Measurements from ENCODE around the gene SLX4IP. TPM values are rescaled to one million over a fixed set of nuclear protein-coding genes. Genes with fewer than 3 reads are reported as not detected.

SLX4IP gene
- polyA plus RNA-seq, 3 donors = 6.8 to 7.4 (median 7.1) TPM

DNA sequence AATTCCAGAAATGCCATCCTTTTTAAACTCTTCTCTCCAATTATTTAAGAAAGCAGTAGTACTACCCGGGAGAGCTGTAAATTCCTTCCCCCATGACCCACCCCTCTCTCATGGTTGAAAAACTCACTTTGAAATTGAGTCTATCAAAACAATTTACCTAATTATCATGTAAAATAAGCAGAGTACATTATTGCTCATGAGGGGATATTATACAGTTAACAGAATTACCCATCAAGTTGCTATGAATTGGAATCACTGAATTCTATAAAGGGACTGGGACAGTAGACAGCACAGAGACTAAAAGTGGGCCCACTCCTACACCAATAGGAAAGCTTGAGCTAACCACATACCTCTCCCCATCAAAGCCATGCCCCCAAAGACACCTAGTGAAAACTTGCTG, 222.3 kb downstream of the SLX4IP start:
- DNase-seq (ENCODE audit: low read depth in 3 of 3, low spot score in 2 of 3) = no peak

DNA sequence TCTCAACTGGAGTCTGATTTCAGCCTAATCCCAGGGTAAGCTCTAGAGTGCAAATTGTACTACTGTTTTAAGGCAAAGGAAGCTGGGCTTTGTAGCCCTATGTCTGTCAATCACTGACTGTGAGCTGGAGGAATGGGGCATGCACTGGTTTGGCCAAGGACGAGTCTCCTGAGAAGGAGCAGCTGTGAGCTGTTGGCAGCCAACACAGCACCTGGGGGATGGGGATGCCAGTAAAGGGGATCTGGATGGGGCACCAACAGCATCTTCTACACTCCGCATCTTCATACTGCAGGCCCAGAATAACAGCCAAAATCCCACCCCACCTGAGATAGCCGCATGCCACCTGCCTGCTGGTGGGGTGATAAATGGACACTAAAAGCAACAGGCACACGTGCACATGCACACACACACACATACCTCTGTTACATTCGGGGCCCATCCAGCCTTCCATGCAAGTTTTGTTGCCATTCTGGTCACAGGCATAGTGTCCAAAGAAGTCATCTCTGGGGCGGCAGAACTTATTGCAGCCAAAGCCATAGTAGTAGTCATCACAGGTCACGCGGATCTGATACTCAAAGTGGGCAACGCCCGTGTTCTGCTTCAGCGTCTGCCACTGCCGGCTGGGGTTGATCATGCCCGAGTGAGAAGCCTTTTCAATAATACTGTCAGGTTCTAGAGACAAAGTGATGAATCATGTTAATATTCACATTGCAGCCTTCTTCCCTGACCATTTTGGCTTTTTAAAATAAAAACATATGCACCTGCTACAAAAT, 223.1 kb downstream of the SLX4IP start:
- DNase-seq (ENCODE audit: low read depth in 3 of 3, low spot score in 2 of 3) = no peak

DNA sequence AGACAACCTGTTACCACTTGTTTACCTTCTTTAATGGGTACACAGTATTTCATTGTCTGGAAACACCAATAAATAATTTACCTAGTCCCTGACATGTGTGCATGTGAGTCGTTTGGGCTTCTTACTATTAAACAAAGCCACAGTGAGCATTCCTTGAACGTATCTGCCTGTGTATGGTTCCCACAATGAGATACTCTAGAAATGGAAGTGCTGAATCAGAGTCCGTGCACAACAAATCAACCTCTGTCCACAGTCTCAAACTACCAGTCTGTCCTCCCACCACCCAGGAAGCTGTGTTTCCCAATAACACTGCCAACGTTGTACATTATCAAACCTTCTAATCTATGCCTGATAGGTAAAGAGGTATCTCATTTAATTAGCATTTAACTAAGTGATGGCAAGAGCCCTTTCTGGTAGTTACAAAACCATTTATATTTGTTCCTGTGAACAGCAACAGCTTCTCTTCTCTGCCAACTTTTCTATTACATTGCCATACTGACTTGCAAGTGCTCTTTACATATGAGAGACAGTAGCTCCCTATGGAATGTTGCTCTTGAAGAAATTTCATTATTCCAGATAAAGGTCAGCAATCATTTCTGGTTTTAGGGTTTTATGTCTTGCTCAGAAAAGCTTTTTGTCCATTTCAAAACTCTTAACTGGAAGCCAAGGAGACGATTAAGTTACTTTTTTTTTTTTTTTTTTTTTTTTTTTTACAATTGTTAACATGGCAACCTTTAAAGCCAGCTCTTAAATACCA, 223.9 kb downstream of the SLX4IP start:
- DNase-seq (ENCODE audit: low read depth in 3 of 3, low spot score in 2 of 3) = no peak

DNA sequence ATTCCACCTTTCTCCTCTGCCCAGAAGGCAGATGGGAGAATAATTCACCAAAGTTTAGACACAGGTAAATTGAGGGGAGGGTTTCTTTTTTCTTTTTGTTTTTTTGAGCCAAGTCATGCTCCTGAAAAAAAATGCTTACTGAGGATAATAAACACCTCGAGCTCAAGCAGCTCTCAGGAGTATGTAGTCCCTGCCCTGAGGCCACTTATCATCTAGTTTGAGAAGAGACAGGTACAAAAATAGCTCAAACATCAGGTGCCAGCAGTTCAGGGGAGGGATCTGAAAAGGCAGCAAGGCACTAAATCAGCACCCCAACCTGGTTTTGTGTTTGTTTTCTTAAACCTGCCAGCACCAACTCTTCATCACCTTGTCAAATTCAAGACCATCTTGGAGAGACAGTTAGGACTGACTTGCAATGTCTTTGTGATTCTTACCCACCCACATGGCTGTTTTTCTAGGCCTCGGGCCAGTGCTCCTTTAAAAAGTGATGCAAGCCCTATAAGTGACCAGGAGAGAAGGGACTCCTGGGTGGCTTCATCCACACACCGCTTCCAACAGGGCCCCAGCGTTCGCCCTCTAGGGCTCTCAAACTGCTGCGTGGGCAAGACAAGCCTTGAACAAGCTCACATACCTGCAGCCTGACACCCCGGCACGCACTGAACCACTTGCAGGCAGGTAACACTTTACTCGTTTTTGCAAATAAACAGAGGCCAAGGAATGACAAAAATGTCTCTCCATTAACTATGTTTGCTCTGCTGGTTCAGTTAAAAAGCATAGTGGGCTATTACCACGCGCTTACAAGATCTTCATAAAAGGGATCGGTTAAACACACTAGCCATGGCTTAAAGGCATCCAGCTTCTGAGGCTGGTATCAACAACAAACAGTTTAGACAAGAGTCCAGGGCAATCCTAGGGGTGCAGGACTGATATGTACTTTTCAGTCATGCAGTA, 224.8 kb downstream of the SLX4IP start:
- DNase-seq (ENCODE audit: low read depth in 3 of 3, low spot score in 2 of 3) = no peak

DNA sequence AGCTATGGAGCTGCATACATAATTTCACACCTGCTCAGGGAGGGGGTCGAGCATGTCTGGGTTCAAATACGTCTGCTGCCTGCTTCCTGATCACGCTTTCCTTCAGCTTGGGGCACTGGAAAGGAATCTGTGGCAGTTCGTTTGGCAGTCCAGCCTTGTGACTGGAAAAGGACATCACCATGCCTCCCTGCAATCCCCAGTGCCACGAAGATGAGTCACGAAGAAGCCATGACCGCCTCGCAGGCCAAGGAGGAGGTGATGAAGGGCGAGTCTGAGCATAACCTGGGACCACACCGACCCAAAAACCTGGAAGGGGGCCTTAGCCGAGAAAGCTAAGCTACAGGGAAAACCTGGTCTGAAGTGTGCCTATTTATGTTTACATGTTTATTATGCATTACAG, 225.6 kb downstream of the SLX4IP start:
- no peak for DNase-seq (ENCODE audit: low read depth in 3 of 3, low spot score in 2 of 3)

DNA sequence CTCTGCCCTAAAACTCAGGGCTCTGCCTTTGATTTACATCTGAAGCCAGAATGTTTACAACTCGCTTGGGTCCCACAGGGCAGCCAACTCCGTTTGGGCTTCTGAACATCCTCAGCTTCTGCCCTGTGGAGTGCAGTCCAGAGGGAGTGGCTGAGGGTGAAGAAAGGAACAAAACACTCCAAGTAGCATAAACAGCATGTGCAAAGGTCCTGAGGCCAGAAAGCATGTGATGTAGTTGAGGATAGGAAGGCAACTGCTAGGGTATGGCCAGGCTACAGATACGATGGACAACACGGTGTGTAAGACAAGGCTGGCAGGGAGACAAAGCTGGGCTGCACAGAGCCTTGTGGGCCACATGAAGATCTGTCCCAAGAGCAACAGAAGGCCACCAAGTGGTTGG, 226.2 kb downstream of the SLX4IP start:
- no peak for DNase-seq (ENCODE audit: low read depth in 3 of 3, low spot score in 2 of 3)

DNA sequence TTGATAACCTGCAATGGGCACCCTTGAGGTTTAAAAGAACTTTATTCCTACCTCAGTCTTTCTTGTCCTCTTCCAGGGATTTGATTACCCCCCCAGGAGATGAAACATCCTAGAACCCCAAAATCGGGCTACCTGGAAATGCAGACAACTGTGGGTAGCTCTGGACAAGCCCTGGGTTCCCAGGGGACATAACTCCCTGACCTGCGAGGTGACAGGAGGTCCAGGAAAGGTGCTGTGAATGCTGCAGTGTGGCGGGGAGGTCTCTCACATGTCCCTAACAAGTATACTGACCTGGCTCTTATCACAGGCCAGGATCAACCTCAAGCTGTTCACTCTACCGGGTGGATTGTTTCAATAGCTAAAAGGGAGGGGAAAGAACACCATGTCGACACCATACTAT, 227.0 kb downstream of the SLX4IP start:
- no peak for DNase-seq (ENCODE audit: low read depth in 3 of 3, low spot score in 2 of 3)

DNA sequence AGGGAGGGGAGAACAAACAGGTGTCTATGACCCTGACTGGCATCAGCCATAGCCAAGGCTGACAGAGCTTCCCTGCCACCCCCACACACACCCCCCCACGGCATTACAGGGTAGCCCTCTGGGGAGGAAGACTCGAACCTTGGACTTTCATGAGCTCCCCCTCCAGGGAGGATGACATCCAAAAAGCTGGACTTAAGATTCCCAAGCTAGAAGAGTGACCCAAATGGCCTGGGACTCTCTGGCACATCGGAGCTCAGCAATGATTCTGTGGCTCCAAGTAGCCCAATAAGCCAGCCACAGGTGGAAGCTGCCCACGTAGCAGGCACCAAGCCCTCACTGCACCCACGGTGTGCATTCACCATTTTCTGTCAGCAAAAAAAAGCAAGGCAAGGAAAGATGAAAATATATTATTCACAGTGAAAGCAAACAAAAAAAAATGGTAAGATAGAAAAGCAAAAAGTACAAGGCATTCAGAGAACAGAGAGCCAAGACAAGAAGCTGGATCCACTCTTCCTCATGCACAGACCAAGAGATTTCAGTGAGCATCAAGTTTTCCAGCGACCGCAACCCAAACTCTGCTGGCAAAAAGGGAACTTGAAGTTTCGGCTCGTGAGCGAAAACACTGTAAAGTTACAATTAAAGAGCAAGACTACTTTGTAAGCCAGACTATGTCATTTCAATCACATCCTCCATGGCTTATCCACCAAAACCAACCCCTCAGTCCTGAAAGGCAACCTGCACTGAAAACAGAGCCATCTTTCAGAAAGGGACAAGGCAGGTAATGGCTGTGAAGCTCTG, 227.8 kb downstream of the SLX4IP start:
- DNase-seq (ENCODE audit: low read depth in 3 of 3, low spot score in 2 of 3) = no peak

DNA sequence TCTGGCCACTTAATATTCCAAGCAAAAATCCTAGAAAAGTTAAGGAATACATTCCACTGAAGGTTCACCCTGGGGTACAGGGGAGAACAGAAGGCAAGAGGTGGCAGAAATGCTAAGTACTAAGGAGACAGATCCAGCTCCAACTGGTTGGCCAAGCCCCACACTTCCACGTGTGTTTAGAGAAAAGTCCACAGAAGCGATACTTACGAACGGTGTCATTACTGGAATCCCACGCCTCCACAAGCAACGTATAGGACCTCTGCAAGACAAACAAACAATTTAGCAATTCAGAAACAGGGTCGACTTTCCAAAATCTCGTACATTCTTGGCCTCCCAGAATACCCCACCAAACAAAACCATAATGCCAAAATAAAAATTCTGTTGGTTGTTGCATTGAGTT, 228.7 kb downstream of the SLX4IP start:
- DNase-seq (ENCODE audit: low read depth in 3 of 3, low spot score in 2 of 3) = no peak

DNA sequence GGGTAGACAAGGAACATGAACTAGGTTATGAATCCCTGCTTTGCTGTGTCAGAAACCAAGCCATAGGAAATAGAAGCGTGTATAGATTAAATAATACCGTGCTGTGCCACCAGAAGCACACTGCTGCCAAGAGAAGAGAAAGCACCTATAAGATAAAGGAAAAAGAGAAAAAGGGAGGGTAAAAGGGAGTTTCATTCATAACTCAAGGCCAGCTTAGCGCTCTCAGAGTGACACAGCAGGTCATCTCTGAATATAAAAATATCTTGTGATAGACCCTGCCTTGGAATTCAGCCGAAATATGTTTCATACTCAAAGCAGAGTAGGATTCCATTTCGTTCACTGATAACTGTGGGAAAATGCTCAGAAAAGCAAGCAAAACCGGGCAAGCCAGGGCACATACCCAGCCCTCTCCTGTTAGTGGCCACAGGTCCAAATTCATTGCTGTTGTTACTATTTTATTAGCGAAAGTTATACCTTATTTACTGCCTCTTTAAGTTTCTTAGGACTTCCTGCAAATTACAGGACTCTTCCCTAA, 230.0 kb downstream of the SLX4IP start:
- DNase-seq (ENCODE audit: low read depth in 3 of 3, low spot score in 2 of 3) = no peak

DNA sequence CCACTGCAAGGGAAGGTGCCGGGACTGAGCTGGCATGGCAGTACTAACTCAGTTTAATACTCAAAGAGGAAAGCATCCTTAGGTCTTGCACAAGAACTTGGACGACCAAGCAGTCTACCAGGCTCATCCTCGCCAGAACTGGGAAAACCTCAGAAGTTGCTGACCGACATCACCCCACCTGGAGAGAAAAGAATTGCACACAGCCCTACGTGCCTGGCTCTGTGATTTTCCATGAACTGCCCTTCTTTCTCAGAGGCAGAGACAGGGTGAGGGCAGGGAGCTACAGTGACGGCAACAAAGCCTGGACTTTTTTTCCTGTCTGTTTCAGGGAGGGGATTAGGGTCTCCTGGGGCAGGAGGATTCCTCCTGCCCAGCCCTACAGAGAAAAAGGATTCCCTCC, 230.7 kb downstream of the SLX4IP start:
- DNase-seq (ENCODE audit: low read depth in 3 of 3, low spot score in 2 of 3) = no peak

DNA sequence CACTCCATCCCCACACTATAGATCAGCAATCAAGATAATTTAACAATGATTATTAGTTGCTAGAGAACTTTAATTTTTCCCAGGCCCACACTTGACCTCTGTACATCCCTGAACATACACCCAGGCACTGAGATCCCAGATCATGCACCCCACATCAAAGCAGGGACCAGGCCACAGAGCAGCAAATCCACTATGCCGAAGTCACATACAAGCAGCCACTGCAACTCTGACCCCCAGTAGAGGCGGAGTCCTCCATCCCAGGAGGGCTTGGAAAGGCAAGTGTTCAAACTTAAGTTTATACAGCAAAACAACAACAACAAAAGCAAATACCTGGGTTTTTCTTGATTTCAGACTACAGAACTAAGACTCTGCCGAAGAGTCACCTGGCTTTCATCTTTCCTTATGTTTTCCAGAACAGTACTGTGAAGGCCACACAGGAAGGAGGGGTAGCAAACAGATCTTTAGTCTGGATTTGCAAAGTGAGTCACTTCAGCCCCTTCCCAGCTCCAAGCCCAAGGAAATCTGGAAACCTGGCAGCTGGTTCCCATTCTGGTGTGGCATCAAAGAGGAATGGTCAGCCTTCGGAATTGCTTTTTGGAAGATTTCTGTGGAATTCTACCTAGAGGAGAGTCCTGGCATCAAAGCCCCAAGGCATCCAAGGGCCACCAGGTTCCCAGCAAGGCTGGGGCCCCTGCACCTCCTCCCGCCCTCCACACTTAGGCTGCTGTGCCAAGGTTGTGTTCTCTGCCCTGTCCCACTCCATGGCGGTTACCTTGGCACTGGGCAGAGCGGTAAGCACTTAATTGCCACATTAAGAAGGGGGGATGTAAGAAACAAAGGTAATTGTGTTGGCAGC, 231.3 kb downstream of the SLX4IP start:
- DNase-seq (ENCODE audit: low read depth in 3 of 3, low spot score in 2 of 3) = no peak

DNA sequence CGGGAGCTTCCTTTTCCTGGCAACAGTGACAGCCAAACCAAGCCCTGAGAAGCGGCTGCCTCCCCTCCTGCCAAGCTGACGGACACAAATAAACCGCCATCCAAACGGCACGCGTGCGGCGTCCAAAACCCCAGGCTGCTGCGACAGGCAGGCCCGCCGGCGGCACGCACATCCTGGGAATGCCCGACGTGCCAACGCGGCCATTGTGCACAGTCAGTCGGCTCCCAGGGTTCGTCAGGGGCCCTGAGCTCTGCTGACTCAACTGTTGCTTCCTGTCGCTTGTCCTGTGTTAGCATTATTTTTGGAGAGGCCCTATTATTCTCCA, 231.9 kb downstream of the SLX4IP start:
- no peak for DNase-seq (ENCODE audit: low read depth in 3 of 3, low spot score in 2 of 3)

DNA sequence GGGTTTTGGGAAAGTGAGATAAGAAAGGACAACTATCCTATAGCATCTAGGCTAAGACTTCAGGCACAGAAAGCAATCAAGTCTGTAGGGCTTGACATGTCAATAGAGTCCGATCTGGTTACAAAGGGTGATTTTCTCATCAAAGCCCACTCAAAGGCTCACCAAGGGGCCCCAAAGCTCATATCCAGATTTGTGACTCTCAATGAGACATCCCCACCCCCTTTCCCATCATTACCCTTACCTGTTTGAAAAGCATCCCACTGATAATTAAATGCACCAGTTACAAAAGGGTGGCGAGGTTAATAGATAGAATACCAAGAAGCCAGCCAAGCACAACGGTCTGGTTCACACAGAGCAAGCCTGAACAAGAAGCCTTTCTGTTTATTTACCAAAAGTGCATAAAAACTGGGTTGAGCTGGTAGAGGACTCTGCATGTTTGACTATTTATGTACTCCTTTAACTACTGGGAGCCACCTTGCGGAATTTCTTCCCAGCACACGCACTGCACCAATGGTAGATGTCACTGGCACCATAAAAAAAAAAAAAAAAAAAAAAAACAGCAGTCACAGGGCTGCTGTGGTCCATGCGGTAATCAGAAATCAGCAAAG, 232.6 kb downstream of the SLX4IP start:
- DNase-seq (ENCODE audit: low read depth in 3 of 3, low spot score in 2 of 3) = no peak

DNA sequence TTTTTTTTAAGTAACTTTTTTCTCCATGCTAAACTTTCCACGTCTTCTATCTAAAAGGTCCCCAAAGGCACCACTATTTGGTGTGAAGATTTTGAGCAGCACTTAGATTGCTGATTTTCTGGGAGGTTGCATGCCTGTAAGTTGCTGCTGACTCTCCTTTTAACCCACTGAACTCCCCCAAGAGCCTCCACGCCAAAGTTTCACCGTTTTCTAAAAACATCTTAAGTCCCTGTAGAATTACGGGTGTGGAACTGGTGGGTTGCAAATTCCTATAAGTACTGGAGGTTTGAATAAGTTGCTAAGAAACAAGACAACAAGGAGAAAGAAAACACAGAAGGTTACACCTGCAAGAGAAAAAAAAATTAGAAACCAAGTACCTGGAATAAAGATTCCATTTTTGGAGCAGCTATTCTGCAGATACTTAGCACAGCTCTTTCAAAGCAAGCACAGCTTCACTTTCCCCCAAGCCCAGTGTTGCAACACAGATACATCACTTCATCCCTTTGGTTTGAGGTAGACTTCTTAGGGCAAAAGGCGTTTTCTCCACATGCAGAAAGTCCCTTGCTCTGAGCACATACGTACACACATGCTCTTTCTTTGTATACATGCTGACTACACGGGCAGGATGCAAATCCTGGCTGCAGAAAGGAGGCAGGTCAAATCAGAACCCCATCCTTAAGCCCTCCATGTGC, 233.7 kb downstream of the SLX4IP start:
- DNase-seq (ENCODE audit: low read depth in 3 of 3, low spot score in 2 of 3) = no peak

DNA sequence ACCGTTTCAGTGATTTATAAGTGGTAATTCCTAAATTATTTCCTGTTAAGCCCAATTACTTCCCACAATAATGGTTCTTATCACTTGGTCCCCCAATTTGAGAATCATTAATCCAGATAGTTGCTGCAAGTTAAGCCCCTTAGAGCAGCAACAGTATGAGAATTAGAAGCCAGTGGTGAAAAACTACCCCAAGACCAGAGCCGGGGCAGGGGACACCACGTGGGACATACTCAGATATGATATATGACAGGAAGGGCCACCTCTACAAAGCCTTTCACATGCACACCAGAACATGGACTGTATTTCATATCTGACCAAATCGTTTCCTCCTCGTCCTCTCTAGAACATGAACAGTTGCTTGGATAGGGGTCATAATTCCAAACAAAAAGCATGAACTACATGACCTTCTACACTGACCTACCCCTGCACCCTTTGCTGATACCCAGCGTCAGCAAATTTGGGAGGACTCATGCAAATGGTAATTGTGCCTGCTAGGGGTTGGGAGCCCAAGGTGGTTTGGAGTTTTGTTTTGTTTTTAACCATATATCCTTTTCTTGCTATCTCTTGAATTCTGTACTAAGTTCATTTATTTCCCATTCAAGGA, 234.8 kb downstream of the SLX4IP start:
- no peak for DNase-seq (ENCODE audit: low read depth in 3 of 3, low spot score in 2 of 3)

DNA sequence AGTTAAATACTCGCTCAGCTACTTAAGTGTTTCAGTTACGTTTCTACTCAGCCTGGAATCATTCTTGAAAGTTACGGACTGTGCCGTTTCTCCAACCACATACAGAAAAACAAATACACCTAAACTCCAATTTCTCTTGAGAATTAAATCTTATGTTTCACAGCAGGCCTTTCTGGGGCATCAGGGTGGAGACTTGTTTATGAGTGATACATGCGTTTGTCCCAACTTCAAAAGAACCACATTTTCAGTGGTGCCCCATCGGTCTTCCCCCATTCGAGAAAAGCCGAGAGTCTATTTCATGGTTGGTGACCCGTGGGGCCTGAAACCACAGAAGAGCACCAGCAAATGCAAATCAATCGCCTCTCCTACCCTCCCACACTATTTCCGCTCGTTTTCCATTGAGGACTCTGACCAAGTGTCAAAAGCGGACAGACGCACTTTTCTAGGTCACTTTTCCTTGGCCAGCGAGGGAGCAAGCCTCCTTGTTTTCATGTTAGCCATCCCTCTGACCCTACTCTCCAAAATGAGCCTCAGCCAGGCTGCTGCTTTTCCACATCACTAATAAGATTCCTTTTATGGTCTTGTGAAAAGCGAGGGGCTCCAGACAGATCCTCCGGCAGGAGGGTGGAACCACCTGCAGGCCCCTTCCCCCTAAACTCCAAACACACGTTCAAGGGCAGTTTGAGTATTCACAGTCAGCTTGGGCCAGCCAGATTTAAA, 235.6 kb downstream of the SLX4IP start:
- DNase-seq (ENCODE audit: low read depth in 3 of 3, low spot score in 2 of 3) = no peak
